B cell (primary cell): ENCODE measurements around the gene SMAD2. TPM values are rescaled to one million over a fixed set of nuclear protein-coding genes. Genes with fewer than 3 reads are reported as not detected.
"Not testable (repeated sequence)": the region's sequence is repeated elsewhere in the genome, so short reads cannot be mapped to it uniquely, and the experiment has no call there.

Experiments used
- ATAC-seq: fragments of 200-7000 bp; cut with Tn5 transposase; one replicate; pipeline ENCODE4 v1.10.0; 2021; ENCODE audit warnings: low read depth, mild to moderate bottlenecking, moderate number of reproducible peaks, moderate library complexity
- CTCF ChIA-PET: fragments of 350-600 bp; sonication (Branson Sonifier 250); formaldehyde crosslinking; loops from one replicate; lab custom pipeline; 2021; ENCODE audit warnings: antibody characterized with exemption, inconsistent platforms; lab: Charles Lee
- POLR2A ChIA-PET: fragments of 350-600 bp; sonication (Branson Sonifier 250); formaldehyde crosslinking; loops from one replicate; lab custom pipeline; 2021; ENCODE audit warnings: antibody characterized with exemption; lab: Charles Lee
- DNase-seq: peaks from one replicate; pipeline ENCODE4 v3.0.0; 2013
- H2AFZ ChIP-seq: 2 replicates; pipeline ENCODE4 v1.6.1; 2012; ENCODE audit warnings: mild to moderate bottlenecking, low read depth, low read length; ENCODE audit not compliant: insufficient read depth, poor library complexity, severe bottlenecking
- H3K27ac ChIP-seq, 2 donors: 1 replicate in 1 of 2; 2 replicates in 1 of 2; pipeline ENCODE4 v1.5.1; 2012 to 2013; ENCODE audit warnings: low read length in 2 of 2, mild to moderate bottlenecking in 2 of 2, moderate library complexity in 1 of 2
- H3K27me3 ChIP-seq, 4 experiments: fragments of 200-600 bp in 1 of 4; sonication (generic) in 1 of 4; replicated peaks in 1 of 4; 1 replicate in 2 of 4; 2 replicates in 2 of 4; pipeline versions ENCODE4 v1.6.1 to v1.7.0; 2013 to 2016; ENCODE audit warnings: low read length in 3 of 4, mild to moderate bottlenecking in 2 of 4, mixed read lengths in 1 of 4, moderate library complexity in 1 of 4; ENCODE audit not compliant: insufficient read depth in 4 of 4, control insufficient read depth in 3 of 4; ENCODE audit errors: control extremely low read depth in 1 of 4
- H3K36me3 ChIP-seq, 2 experiments: replicated peaks in 1 of 2; 1 replicate in 1 of 2; 2 replicates in 1 of 2; pipeline versions ENCODE4 v1.6.1 to v1.7.1; 2013; ENCODE audit warnings: low read length in 1 of 2; ENCODE audit not compliant: insufficient read depth in 2 of 2, control insufficient read depth in 1 of 2; ENCODE audit errors: control extremely low read depth in 1 of 2, extremely low read depth in 1 of 2
- H3K4me1 ChIP-seq, 2 donors: fragments of 200-600 bp in 1 of 2; sonication (generic) in 1 of 2; 1 replicate in 1 of 2; 2 replicates in 1 of 2; pipeline versions ENCODE4 v1.5.1 to v1.6.1; 2013 to 2017; ENCODE audit warnings: low read length in 2 of 2; ENCODE audit not compliant: control insufficient read depth in 2 of 2, insufficient read depth in 2 of 2
- H3K4me2 ChIP-seq: replicated peaks from 2 replicates; pipeline ENCODE3; 2012; ENCODE audit warnings: mild to moderate bottlenecking, low read depth, low read length; ENCODE audit not compliant: poor library complexity, severe bottlenecking
- H3K4me3 ChIP-seq, 5 experiments: fragments of 200-600 bp in 1 of 5; sonication (generic) in 1 of 5; 1 replicate in 3 of 5; 2 replicates in 2 of 5; pipeline versions ENCODE4 v1.5.1 to v1.7.0; 2011 to 2016; ENCODE audit warnings: low read length in 4 of 5, mild to moderate bottlenecking in 4 of 5, low read depth in 2 of 5, control low read depth in 1 of 5, moderate library complexity in 1 of 5; ENCODE audit not compliant: insufficient read depth in 1 of 5; ENCODE audit errors: control extremely low read depth in 1 of 5, extremely low read depth in 1 of 5
- H3K79me2 ChIP-seq: fragments of 200-600 bp; sonication (generic); one replicate; pipeline ENCODE4 v1.6.0; 2016; ENCODE audit warnings: low read length; ENCODE audit not compliant: control insufficient read depth, insufficient read depth
- H3K9ac ChIP-seq: fragments of 200-600 bp; sonication (generic); 2 replicates; pipeline ENCODE4 v1.6.1; 2017; ENCODE audit warnings: mild to moderate bottlenecking, low read length, moderate library complexity
- H3K9me3 ChIP-seq, 3 donors: one replicate each; pipeline versions ENCODE4 v1.6.1 to v1.7.1; 2013; ENCODE audit warnings: low read length in 2 of 3; ENCODE audit not compliant: control insufficient read depth in 2 of 3, insufficient read depth in 1 of 3; ENCODE audit errors: control extremely low read depth in 1 of 3
- H4K20me1 ChIP-seq: 2 replicates; pipeline ENCODE4 v1.6.0; 2012; ENCODE audit warnings: mild to moderate bottlenecking, low read length; ENCODE audit not compliant: insufficient read depth, control insufficient read depth, poor library complexity, severe bottlenecking
- H3K27ac Mint-ChIP-seq: one replicate; pipeline ENCODE4 v1.8.0; 2021; ENCODE audit warnings: mixed read lengths
- H3K27me3 Mint-ChIP-seq: one replicate; pipeline ENCODE4 v1.8.0; 2021; ENCODE audit warnings: mixed read lengths
- H3K4me1 Mint-ChIP-seq: one replicate; pipeline ENCODE4 v1.8.0; 2021; ENCODE audit warnings: mixed read lengths
- H3K4me3 Mint-ChIP-seq: one replicate; pipeline ENCODE4 v1.8.0; 2021; ENCODE audit warnings: mixed read lengths
- H3K9me3 Mint-ChIP-seq: one replicate; pipeline ENCODE4 v1.8.0; 2022; ENCODE audit warnings: mixed read lengths; ENCODE audit not compliant: insufficient read depth
- EZH2 ChIP-seq: IDR thresholded peaks from 2 replicates; pipeline ENCODE4 v1.6.1; 2012; ENCODE audit warnings: borderline replicate concordance, low read depth, mild to moderate bottlenecking, moderate library complexity, low read length; ENCODE audit not compliant: insufficient read depth, poor library complexity, severe bottlenecking
- WGBS: methylation state at CpG from one replicate; pipeline ENCODE4 v1.1.5; 2013; ENCODE audit warnings: missing lambda C conversion rate; ENCODE audit not compliant: insufficient coverage; 5-methylcytosine and 5-hydroxymethylcytosine counted together
- intact Hi-C: fragments of 100-400 bp; cut with micrococcal nuclease; formaldehyde crosslinking; loops from one replicate; pipeline ENCODE4 v1.10.0; 2022
- polyA plus RNA-seq: library from polyadenylated mRNA; depleted of rRNA; stranded (reverse); fragments of >200 nt; gene quantifications from 2 replicates; pipeline ENCODE4 v1.2.3, GENCODE V29; 2012
- total RNA-seq, 2 donors: library from RNA; stranded (reverse); fragments of 120-200 nt in 1 of 2; gene quantifications; 1 replicate in 1 of 2; 2 replicates in 1 of 2; pipeline versions ENCODE4 v1.2.3 to v1.2.4, GENCODE V29; 2013 to 2022
- TF ChIP-seq, protein P1 (sequence below): fragments of 200-600 bp; IDR thresholded peaks from one replicate; pipeline ENCODE4 v1.8.0; 2022; ENCODE audit warnings: antibody characterized with exemption, mild to moderate bottlenecking

Gene SMAD2
- total and polyA plus RNA-seq, 2 donors (not counting 1 experiment from before 2014, with no cell fraction given), result 23.4 to 139 TPM

DNA sequence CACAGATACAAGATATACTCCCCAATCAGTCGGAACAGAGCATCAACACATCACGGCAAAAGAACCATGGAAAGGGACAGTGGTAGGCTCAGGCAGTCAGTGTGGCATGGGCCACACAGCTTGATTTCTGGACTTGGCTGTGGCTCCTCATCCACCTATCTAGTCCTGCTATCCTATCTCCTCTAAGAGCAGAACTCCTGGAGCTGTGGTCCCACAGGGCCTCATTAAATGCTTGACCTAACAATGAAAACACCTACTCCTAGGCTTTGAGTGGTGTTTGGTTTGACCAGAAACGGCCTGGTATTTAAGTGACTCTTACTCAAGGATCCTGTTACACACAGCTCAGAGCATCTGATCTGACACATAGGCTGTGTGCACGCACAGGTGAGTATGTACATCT lies 33.6 kb upstream of the SMAD2 start:
- H3K9me3 ChIP-seq, result peaks cover 2 to 19% (median 15%) of the 10 kb centered on the region in 3 donors
- no peak overlapping the region for H3K27ac ChIP-seq
- H2AFZ ChIP-seq, result no peak overlapping the region
- POLR2A ChIA-PET, result no interaction called here
- H3K27me3 Mint-ChIP-seq, result peaks cover 18% of the 10 kb centered on the region
- H3K9ac ChIP-seq, result no peak overlapping the region
- intact Hi-C loops, result no loop called here
- no peak for TF ChIP-seq EZH2
- TF ChIP-seq, protein P1, sequence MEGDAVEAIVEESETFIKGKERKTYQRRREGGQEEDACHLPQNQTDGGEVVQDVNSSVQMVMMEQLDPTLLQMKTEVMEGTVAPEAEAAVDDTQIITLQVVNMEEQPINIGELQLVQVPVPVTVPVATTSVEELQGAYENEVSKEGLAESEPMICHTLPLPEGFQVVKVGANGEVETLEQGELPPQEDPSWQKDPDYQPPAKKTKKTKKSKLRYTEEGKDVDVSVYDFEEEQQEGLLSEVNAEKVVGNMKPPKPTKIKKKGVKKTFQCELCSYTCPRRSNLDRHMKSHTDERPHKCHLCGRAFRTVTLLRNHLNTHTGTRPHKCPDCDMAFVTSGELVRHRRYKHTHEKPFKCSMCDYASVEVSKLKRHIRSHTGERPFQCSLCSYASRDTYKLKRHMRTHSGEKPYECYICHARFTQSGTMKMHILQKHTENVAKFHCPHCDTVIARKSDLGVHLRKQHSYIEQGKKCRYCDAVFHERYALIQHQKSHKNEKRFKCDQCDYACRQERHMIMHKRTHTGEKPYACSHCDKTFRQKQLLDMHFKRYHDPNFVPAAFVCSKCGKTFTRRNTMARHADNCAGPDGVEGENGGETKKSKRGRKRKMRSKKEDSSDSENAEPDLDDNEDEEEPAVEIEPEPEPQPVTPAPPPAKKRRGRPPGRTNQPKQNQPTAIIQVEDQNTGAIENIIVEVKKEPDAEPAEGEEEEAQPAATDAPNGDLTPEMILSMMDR, result no peak
- H4K20me1 ChIP-seq, result no peaks in the 10 kb centered on the region
- no peak overlapping the region for H3K4me3 Mint-ChIP-seq
- peaks cover 0 to 5% (median 2%) of the 10 kb centered on the region in 4 experiments for H3K27me3 ChIP-seq
- no peak for ATAC-seq
- no peaks in the 10 kb centered on the region for H3K4me1 ChIP-seq
- H3K4me3 ChIP-seq, result no peak overlapping the region
- DNase-seq, result no peak
- WGBS, result 88% methylated on average over 4 of the region's 4 CpGs
- CTCF ChIA-PET, result no interaction called here
- H3K36me3 ChIP-seq, result no peaks in the 10 kb centered on the region
- H3K79me2 ChIP-seq, result no peaks in the 10 kb centered on the region
- no peaks in the 10 kb centered on the region for H3K4me1 Mint-ChIP-seq
- H3K27ac Mint-ChIP-seq, result no peak overlapping the region
- peaks cover 20% of the 10 kb centered on the region for H3K9me3 Mint-ChIP-seq
- H3K4me2 ChIP-seq, result no peak overlapping the region

DNA sequence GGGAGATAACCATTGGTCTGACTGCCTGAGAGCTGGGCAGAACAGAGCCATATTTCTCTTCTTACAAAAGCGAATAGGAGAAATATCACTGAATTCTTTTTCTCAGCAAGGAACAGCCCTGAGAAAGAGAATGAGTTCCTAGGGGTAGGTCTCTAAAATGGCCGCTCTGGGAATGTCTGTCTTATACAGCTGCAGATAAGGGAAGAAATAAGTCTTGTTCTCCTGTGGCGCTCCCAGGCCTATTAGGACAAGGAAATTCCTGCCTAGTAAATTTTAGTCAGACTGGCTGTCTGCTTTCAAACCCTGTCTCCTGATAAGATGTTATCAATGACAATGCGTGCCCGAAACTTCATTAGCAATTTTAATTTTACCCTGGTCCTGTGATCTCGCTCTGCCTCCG lies 30.5 kb upstream of the SMAD2 start:
- H3K27me3 Mint-ChIP-seq, result peaks cover 29% of the 10 kb centered on the region
- intact Hi-C loops, H4K20me1 ChIP-seq, H3K27ac ChIP-seq, DNase-seq, H3K79me2 ChIP-seq, POLR2A ChIA-PET, H3K4me2 ChIP-seq, H2AFZ ChIP-seq, H3K4me1 ChIP-seq, H3K4me3 ChIP-seq, H3K27ac Mint-ChIP-seq, ATAC-seq, H3K4me1 Mint-ChIP-seq, H3K36me3 ChIP-seq, CTCF ChIA-PET, H3K4me3 Mint-ChIP-seq, H3K9ac ChIP-seq: not testable (repeated sequence)
- H3K9me3 ChIP-seq, result peaks cover 2 to 19% (median 15%) of the 10 kb centered on the region in 3 donors
- H3K9me3 Mint-ChIP-seq, result peaks cover 20% of the 10 kb centered on the region
- peaks cover 0 to 18% (median 14%) of the 10 kb centered on the region in 4 experiments for H3K27me3 ChIP-seq
- WGBS, result 93% methylated on average over 2 of the region's 7 CpGs
